ENCODE data around the gene CFL2.
"Not testable (repeated sequence)": the region's sequence is repeated elsewhere in the genome, so short reads cannot be mapped to it uniquely, and the experiment has no call there.

Gene CFL2

GRCh38 chr14:34711169-34711568 lies 3.2 kb downstream of the CFL2 start:
- DNase-seq, result no peak

DNA sequence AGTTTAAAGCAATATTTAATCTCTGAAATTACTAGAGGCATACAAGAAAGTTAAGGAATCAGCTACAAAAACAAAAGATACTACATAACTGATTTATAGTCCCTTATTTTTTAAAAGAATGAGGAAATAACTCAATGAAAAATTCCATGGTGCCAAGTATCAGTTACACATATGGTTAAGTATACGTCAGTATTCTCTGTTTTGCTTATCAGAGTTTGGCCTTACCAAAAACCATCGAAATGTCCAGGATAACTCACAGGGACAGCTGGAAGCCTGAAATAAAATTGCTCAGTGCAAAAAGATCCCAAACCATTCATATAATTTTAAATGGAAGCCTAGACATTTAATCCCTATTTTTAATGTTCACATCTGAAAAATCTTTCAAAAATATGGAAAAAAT lies 3.6 kb downstream of the CFL2 start:
- DNase-seq, result no peak

GRCh38 chr14:34710006-34710405 lies 4.4 kb downstream of the CFL2 start:
- no peak for DNase-seq

- no peak for DNase-seq
Observed at GRCh38 chr14:34707722-34708121, 6.7 kb downstream of the CFL2 start.

GRCh38 chr14:34701808-34702207 lies 12.6 kb downstream of the CFL2 start:
- DNase-seq, result no peak

GRCh38 chr14:34700622-34701130 lies 13.7 kb downstream of the CFL2 start:
- no peak for DNase-seq

- no peak for DNase-seq
Observed at GRCh38 chr14:34699873-34700621, 14.3 kb downstream of the CFL2 start.

DNA sequence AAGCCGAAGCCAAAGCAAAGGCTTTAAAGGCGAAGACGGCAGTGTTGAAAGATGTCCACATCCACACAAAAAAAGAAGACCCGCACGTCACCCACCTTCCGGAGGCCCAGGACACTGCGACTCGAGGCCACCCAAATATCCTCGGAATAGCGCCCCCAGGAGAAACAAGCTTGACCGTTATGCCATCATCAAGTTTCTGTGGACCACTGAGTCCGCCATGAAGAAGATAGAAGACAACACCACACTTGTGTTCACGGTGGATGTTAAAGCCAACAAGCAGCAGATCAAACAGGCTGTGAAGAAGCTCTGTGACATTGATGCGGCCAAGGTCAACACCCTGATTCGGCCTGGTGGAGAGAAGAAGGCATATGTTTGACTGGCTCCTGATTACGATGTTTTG lies 20.2 kb downstream of the CFL2 start:
- DNase-seq, result not testable (repeated sequence)

DNA sequence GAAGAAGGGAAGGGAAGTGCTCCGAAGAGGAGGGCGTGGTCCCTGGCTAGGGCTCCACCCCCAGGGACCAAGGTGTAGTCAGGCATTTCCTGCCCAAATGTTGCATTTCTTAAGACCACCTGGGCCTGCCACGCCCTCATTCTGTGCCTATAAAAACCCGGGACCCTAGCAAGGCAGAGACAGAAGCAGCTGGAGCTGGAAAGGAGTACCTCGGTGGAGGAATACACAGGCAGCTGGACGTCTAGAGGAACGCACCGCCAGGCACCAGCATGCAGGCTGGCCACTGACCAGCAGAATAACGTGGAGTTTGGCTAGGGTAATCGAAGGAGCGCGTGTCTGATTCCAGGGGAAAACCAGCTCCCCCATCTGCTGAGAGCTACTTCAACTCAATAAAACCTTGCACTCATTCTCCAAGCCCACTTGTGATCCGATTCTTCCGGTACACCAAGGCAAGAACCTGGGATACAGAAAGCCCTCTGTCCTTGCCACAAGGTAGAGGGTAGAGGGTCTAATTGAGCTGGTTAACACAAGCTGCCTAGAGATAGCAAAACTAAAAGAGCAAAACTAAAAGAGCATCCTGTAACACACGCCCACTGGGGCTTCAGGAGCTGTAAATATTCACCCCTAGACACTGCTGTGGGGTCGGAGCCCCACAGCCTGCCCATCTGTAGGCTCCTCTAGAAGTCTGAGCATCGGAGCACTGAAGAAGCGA lies 21.0 kb downstream of the CFL2 start:
- DNase-seq, result peak in 1 of 2 donors; percentile 21

- DNase-seq, result no peak
Observed at GRCh38 chr14:34692898-34693227, 21.5 kb downstream of the CFL2 start.

DNA sequence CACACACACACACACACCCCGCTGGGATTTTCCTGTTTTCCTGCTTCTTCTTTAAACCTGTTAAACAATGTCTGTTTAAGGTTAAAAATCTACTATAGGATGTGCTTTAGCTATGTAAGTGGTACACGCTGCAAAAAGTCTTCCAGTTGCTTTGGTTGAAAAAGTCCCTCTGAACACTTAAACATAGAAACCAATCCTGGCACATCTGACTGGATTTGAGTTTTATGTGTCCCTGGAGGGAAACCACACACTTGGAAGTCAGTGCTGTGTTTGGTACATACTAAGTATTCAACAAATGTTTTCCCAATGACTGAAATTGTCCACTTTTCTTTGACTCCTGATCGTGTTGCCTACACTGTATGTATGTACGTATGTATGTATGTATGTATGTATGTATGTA lies 22.0 kb downstream of the CFL2 start:
- no peak for DNase-seq

DNA sequence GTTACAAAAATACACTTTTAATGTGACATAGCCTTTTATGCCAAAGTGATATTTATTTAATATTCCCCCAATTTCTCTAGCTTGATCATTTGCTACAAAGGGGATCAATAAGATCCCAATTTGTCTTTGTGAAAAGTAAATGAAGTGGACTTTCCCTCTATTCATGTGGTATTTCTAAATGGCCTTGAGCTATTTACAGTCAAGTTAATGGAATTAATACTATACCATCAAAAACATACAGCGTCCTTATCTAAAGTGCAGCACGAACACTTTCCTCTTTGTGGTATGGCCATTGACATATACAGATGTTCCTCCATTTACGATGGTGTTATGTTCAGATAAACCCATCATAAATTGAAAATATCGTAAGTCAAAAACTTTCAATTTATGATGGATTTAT lies 23.2 kb downstream of the CFL2 start:
- no peak for DNase-seq

DNA sequence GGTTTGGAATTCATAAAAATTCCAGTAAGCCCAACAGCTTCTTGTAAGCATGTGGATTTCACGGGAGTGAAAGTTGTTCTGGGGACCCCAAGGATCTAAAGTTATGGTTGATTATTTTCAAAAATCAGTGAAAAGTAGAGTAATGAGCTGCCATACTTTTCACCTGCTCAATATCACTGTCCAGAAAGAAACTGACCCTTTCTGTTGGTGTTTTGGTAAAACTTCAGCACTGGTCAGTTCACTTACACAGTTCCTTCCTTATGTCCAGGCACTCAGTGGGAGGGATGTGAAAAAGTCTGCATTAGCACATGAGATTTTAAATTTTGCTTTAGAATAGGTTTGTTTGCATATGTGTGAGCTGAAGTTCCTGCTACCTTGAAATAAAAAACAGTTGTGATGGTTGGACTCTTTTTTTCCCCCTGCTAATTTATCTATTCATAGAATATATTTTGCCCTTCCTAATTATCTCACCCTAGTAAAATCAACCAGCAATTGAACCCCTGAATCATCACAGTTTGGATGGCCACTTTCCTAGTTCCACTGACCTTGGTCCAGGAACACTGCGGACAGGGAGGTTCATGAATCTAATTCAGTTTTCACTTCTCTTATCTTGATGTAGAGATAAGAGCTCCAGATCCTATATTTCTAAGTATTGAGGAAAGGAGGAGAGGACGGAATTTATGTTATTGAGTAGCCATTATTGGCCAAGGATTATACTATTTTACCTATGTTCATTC lies 25.8 kb downstream of the CFL2 start:
- no peak for DNase-seq

DNA sequence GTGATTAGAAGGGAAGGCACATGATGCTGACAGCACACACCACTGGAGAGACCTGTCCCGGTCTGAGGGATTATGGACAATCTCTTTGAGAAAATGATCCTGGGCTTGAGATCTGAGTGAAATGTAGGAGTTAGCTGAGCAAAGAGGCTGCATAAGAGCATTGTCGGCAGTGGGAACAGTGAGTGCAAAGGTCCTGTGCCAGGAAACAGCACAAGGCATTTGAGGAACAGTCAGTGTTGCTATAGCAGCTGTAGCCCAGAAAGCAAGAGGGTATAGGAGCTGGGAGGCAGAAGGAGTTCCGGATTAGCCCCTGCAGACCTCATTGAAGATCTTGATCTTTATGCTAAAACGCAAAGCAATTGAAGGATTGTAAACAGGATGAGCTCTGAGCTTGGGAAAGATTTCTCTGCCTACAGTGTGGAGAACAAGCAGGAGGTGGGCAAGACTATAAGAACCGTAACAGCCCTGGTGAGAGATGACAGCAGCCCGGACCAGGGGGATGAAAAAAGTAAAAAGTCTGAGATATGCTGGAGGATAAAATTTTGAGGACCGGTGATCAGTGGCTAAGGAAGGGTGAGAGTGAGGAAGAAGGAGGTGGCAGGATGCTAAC lies 28.5 kb downstream of the CFL2 start:
- DNase-seq, result no peak

GRCh38 chr14:34684578-34684977 lies 29.8 kb downstream of the CFL2 start:
- DNase-seq, result no peak

GRCh38 chr14:34682787-34683321 lies 31.5 kb downstream of the CFL2 start:
- DNase-seq, result no peak

DNA sequence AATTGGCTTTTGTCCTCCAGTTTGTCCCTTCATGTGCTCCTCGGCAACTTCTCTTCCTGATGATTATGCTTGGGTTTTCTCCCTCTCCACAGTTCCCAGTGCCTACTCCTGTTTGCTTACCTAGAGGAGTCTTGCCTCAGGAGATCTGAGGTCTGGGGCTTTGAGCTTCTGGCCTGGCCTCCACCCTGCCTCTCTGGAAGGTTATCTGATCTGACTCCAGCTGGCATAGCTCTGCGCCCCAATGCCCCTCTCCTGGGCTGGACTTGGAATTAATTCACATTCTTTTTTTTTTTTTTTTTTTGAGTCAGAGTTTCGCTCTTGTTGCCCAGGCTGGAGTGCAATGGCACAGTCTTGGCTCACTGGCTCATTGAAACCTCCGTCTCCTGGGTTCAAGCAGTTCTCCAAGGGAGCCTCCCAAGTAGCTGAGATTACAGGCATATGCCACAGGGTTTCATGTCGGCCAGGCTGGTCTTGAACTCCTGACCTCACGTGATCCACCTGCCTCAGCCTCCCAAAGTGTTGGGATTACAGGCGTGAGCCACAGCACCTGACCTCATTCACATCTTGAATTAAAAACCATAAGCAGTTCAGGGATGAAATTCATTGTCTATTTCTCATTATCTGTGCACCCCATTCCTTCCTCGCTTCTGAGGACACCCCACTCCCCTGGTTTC lies 33.5 kb downstream of the CFL2 start:
- no peak for DNase-seq

DNA sequence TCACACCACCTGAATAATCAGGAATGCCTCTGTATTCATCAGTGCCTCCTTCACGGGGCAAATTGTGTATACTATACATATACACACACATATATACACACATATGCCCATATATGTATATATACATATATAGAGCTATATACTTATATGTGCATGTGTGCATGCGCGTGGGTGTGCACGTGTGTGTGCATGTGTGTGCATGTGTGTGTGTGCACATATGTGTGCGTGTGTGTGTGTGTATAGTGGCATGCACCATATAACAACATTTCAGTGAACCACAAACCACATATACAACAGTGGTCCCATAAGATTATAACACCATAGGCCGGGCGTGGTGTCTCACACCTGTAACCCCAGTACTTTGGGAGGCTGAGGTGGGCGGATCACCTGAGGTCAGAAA lies 35.7 kb downstream of the CFL2 start:
- DNase-seq, result no peak

DNA sequence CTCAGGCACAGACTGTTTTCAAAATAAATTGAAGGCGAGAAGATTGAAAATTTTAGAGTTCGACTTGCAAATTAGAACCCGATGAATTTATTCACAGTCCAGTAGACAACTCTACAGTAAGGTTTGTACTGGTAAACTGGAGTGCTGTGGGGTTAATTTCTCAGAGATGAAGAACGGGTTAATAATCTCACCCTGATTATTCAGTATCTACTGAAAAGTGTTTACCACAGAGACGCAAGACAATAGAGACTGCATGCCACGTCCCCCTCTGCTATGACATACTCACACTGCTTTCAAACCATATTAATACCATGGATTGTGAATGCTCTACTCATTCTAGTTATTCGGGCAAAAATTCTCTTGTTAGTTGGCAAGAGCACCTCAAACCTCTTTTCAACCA lies 36.1 kb downstream of the CFL2 start:
- no peak for DNase-seq

DNA sequence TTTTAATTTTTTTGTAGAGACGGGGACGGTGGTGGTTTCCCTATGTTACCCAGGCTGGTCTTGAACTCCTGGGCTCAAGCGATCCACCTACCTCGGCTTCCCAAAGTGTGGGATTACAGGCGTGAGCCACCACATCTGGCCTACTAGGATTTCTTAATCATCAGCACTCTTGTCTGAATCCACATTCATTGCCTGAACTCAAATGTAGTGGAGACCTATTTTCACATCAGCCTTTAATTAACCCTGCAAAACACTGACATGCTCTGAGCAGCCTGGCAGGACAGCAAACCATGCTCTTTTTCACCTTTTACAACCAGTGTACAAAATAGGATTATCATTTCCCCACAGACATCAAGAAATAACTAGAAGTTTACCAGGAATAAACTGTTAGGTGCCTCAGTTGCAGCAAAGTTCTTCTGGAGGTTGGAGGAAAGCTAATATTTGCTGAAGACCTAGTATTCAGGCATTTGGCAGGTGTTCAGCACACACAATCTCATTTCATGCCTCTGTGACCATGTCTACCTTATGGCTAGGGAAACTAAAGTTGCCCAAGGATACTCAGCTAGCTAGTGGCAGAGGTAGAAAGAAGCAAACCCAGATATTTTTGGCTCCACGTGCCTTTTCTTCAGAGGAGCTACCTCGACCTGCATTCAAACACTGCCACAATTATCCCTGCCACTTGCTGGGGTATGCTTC lies 37.7 kb downstream of the CFL2 start:
- no peak for DNase-seq

- DNase-seq, result no peak
Observed at GRCh38 chr14:34673702-34674101, 40.7 kb downstream of the CFL2 start.

DNA sequence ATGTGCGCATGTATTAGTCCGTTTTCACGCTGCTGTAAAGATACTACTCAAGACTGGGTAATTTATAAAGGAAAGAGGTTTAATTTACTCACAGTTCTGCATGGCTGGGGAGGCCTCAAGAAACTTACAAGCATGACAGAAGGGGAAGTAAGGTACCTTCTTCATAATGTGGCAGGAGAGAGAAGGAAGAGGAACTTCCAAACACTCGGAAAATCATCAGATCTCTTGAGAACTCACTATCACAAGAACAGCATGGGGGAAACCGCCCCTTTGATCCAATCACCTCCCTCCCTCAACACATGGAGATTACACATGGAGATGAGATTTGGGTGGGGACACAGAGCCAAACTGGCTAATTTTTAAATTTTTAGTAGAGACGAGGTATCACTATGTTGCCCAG lies 42.7 kb downstream of the CFL2 start:
- DNase-seq, result no peak
